Neural progenitor cell (in vitro differentiated cells): Measurements from ENCODE around the gene DACT1.

Source experiments
- CTCF ChIP-seq: fragments of 200-600 bp; sonication (generic); IDR thresholded peaks from 2 replicates; pipeline ENCODE4 v1.5.1; 2017; ENCODE audit warnings: antibody characterized with exemption, mild to moderate bottlenecking
- EZH2 ChIP-seq: fragments of 200-600 bp; sonication (generic); IDR thresholded peaks from 2 replicates; pipeline ENCODE4 v1.6.1; 2017; ENCODE audit warnings: antibody characterized with exemption, mild to moderate bottlenecking, moderate library complexity
- EZH2phosphoT487 ChIP-seq: fragments of 200-600 bp; sonication (generic); IDR thresholded peaks from 2 replicates; pipeline ENCODE4 v1.6.1; 2017; ENCODE audit warnings: antibody characterized with exemption

- TF ChIP-seq EZH2phosphoT487 (no peak), CTCF (no peak), EZH2 (no peak)
Observed at GRCh38 chr14:58593977-58594376, 43.8 kb upstream of the DACT1 start.
